ENCODE results near the gene PDE8B. TPM values are rescaled to one million over a fixed set of nuclear protein-coding genes. Genes with fewer than 3 reads are reported as not detected.
A peak's percentile ranks its signal among the peaks of the same experiment; 100 is the strongest.

The PDE8B gene
- total RNA-seq, 6 donors from 2014 or later: 5.8 to 21.9 (median 9.7) TPM

DNA sequence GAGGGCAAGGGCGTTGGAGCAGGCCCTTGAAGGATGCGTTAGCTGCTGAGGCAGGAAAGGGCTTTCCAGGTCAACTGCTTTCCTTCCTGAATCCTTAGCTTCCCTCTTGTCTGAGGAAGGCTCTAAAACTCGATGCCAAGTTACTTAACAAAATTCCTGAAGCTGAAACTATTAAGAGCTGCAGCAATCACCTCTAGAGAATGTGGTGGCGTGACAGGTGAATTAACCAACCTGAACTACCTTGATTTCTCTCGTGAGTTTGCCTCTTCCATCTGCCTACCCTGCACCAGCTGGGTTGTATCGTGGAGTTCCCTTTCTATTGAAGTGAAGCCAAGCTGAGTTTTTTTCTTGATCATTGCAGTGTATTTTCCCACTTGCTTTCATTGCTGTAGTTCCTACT, 96.1 kb downstream of the PDE8B start:
- DNase-seq: peak in 1 of 2 donors; percentile 28
- Histone ChIP-seq H3K36me3 (no peaks in the 10 kb centered on the region), H3K9me3 (no peaks in the 10 kb centered on the region), H3K4me3 (no peak overlapping the region), H3K4me1 (peaks cover 0 to 16% (median 5%) of the 10 kb centered on the region in 4 donors), H3K27me3 (no peaks in the 10 kb centered on the region), H3K27ac (no peak overlapping the region)
- WGBS, 2 donors: 43 to 51% methylated on average over 6 of the region's 6 CpGs
- TF ChIP-seq EP300 (IDR thresholded peaks at IDR 0.05) (no peak), POLR2AphosphoS5 (IDR thresholded peaks at IDR 0.05) (no peak), POLR2A (IDR thresholded peaks at IDR 0.05) (no peak)
- TF ChIP-seq, protein P1, sequence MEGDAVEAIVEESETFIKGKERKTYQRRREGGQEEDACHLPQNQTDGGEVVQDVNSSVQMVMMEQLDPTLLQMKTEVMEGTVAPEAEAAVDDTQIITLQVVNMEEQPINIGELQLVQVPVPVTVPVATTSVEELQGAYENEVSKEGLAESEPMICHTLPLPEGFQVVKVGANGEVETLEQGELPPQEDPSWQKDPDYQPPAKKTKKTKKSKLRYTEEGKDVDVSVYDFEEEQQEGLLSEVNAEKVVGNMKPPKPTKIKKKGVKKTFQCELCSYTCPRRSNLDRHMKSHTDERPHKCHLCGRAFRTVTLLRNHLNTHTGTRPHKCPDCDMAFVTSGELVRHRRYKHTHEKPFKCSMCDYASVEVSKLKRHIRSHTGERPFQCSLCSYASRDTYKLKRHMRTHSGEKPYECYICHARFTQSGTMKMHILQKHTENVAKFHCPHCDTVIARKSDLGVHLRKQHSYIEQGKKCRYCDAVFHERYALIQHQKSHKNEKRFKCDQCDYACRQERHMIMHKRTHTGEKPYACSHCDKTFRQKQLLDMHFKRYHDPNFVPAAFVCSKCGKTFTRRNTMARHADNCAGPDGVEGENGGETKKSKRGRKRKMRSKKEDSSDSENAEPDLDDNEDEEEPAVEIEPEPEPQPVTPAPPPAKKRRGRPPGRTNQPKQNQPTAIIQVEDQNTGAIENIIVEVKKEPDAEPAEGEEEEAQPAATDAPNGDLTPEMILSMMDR (IDR thresholded peaks at IDR 0.05): no peak
- ATAC-seq (ENCODE audit: low FRiP score in 2 of 2): no peak

DNA sequence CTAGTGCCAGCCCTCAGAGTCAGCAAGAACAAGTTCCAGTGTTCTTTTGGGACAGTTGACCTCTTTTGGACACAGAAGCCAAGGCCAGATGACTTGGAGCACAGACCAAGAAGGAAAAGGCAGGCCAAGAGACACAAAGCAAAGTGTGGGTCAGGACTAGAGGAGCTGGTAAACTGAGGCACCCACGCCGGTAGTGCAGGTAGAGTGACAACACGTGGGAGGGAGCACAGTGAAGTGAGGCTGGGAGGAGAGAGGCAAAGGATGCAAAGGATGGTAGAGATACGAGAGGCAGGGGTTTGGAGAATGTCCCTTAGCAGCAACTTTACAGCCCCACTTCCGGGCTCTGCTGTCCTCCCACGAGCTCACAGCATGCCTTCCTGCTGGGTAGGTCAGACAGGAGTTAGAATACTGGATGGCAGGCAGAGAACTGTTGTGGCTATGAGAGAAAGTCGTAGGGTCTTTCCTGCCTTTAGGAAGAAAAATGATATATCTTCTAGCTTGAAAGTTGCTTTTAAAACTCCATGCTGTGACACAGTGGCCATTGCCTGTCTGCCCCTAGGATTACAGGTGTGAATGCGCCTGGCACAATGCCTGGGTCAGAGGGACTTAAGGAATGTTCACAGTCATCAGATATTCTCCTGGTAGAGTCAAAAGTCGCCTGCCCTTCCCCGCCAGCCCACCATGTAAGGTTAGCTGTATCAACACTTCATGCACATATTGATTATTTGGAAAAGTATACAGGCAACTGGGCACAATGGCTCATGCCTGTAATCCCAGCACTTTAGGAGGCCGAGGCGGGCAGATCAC, 97.9 kb downstream of the PDE8B start:
- no peak for TF ChIP-seq POLR2A (IDR thresholded peaks at IDR 0.05)
- no peak for TF ChIP-seq POLR2AphosphoS5 (IDR thresholded peaks at IDR 0.05)
- TF ChIP-seq, protein P1 (IDR thresholded peaks at IDR 0.05): no peak
- TF ChIP-seq EP300 (IDR thresholded peaks at IDR 0.05): no peak
- no peak for DNase-seq
- no peak for ATAC-seq (ENCODE audit: low FRiP score in 2 of 2)
- H3K36me3 ChIP-seq: no peaks in the 10 kb centered on the region
- H3K27me3 ChIP-seq: no peaks in the 10 kb centered on the region
- WGBS, 2 donors: 81 to 84% methylated on average over 11 to 12 of the region's 12 CpGs
- no peak overlapping the region for H3K27ac ChIP-seq
- no peak overlapping the region for H3K4me3 ChIP-seq
- peaks cover 0 to 9% (median 0%) of the 10 kb centered on the region in 4 donors for H3K4me1 ChIP-seq
- H3K9me3 ChIP-seq: no peaks in the 10 kb centered on the region

DNA sequence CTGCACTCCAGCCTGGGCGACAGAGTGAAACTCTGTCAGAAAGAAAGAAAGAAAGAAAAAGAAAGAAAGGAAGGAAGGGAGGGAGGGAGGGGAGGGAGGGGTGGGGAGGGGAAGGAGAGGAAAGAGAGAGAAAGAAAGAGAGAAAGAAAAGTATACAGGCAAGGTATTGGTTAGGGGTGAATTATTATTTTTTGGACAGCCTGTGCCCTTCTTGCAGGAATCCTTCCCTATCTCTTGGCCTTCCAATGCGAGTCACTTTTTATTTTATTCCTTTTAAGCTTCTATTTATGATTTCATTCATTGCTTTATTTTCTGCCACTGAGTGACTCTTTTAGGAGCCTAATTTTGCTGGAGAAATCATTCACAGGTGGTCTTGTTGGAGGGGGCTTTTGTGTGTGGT, 98.7 kb downstream of the PDE8B start:
- Histone ChIP-seq H3K27ac (no peak overlapping the region), H3K9me3 (no peaks in the 10 kb centered on the region), H3K4me3 (no peak overlapping the region), H3K27me3 (no peaks in the 10 kb centered on the region), H3K36me3 (no peaks in the 10 kb centered on the region), H3K4me1 (peaks cover 0 to 9% (median 0%) of the 10 kb centered on the region in 4 donors)
- no peak for ATAC-seq (ENCODE audit: low FRiP score in 2 of 2)
- TF ChIP-seq POLR2AphosphoS5 (IDR thresholded peaks at IDR 0.05): no peak
- no peak for TF ChIP-seq EP300 (IDR thresholded peaks at IDR 0.05)
- TF ChIP-seq, protein P1 (IDR thresholded peaks at IDR 0.05): no peak
- no peak for TF ChIP-seq POLR2A (IDR thresholded peaks at IDR 0.05)
- WGBS, 2 donors: 78 to 98% methylated on average over 2 of the region's 2 CpGs
- no peak for DNase-seq

DNA sequence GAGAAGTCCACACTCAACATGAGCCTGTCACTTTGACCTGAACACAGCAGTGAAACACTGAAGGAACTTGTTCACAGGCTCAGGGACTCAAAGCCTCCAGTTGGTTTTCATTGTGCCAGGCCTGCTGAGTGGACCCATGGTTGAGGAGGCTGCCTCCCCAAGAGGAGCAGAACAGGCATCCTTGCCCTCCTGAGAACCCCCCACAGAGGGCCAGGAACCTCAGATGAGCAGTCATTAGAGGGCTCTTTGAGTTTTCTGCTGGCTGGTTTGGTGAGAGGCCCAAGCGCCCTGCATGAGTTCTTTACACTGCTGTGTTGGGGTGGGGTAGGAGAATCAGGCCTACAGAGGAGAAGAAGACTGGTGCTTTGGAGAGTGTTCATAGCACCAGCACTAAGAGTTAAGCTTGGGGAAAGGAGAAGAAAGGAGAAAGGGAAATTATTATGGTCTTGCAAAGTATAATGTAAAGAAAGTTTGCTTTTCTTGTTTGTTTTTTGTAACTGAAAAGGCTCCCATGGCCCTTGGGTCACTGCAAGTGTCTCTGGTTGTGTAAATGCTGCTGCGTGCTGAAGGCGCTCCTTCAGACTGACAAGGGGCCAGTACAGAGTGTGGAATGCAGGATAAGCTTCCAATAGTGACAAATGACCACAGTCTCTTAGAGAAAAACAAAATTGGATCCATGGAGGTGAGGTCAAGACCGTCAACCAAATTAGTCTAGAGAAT, 100.2 kb downstream of the PDE8B start:
- ATAC-seq (ENCODE audit: low FRiP score in 2 of 2) (peak in 1 of 2 donors; percentile 60), DNase-seq (peak in 1 of 2 donors; percentile 27)
- Histone ChIP-seq H3K4me1 (peaks cover 0 to 9% (median 0%) of the 10 kb centered on the region in 4 donors), H3K4me3 (no peak overlapping the region), H3K27me3 (no peaks in the 10 kb centered on the region), H3K27ac (peak overlapping the region in 1 of 4 donors; percentile 22), H3K36me3 (no peaks in the 10 kb centered on the region), H3K9me3 (no peaks in the 10 kb centered on the region)
- TF ChIP-seq EP300 (IDR thresholded peaks at IDR 0.05) (no peak), POLR2A (IDR thresholded peaks at IDR 0.05) (no peak), POLR2AphosphoS5 (IDR thresholded peaks at IDR 0.05) (no peak)
- TF ChIP-seq, protein P1 (IDR thresholded peaks at IDR 0.05): no peak
- 64 to 74% methylated on average over 4 of the region's 4 CpGs for WGBS, 2 donors
